ENCODE results near the gene ABLIM1.

GRCh38 chr10:114386452-114386851 lies 271.6 kb downstream of the ABLIM1 start:
- TF ChIP-seq CTCF (IDR thresholded peaks at IDR 0.05) (no peak), POLR2A (IDR thresholded peaks at IDR 0.05) (no peak)
